Fibroblast of skin of right biceps (primary cell): ENCODE data around the gene ITGAE.
A peak's percentile ranks its signal among the peaks of the same experiment; 100 is the strongest.
"Not testable (repeated sequence)": the region's sequence is repeated elsewhere in the genome, so short reads cannot be mapped to it uniquely, and the experiment has no call there.

Experiments used
- DNase-seq: peaks from one replicate; pipeline ENCODE4 v3.0.0-alpha.2; 2013

Gene ITGAE

DNA sequence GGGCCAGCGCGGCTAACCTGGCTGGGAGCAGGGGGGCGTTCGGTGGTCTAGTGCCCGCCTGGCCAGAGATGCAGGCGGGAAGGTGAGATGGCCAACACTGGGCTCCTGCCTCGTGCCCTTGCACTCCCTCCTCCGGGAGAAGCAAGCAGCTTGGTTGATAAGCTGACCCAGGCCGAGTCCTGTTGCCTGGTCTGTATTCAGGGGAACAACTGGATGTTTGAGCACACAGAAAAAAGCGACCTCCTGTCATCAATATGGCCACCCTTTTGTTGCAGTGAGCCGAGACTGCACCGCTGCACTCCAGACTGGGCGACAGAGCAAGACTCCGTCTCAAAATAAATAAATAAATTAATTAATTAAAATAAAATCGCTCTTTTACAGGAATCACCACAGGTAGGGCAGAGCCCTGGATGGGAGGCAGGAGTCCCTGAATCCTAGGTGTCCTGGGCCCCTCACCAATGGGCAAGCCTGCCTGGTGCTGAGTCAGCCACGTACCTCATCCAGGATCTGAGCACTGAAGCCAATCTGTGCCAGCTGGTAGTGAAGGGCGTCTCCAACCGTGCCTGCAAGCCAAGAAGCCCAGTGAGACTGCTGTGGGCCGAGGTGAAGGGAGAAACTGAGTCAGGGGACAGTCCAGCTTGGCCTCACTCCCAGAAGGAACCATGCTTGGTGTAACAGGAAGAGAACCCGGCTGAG lies 45.5 kb downstream of the ITGAE start:
- DNase-seq = no peak

GRCh38 chr17:3754458-3755334 lies 46.3 kb downstream of the ITGAE start:
- no peak for DNase-seq

DNA sequence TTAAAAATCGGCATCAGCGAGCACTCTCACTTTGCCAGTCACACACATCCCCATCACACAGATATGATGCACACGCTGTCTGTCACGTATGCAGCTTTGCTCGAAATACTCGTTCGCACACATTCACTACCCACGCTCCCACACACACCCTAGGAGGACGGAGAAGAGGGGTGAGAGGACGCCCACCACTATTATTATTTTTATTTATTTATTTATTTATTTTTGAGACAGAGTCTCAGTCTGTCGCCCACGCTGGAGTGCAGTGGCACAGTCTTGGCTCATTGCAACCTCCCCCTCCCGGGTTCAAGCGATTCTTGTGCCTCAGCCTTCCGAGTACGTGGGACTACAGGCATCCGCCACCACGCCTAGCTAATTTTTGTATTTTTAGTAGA lies 46.9 kb downstream of the ITGAE start:
- DNase-seq = no peak

DNA sequence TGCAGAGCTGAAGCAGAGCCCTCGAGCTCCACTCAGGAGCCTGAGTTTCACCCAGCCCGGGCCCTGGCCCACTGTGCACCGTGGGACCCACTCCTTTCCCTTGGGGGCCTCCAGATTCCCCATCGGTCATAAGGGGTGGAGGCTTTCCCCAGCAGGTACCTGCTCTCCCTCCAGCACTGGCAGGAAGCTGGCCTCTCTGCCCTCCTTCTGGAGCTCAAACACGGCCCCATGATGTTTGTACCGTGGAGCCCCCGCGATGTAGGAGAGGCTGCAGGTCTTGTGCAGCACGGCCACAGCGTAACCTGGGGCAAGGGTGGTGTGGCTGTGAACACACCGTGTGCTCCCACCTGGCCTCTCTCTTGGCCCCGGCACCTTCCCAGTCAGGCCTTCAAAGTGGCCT lies 47.4 kb downstream of the ITGAE start:
- DNase-seq = no peak

DNA sequence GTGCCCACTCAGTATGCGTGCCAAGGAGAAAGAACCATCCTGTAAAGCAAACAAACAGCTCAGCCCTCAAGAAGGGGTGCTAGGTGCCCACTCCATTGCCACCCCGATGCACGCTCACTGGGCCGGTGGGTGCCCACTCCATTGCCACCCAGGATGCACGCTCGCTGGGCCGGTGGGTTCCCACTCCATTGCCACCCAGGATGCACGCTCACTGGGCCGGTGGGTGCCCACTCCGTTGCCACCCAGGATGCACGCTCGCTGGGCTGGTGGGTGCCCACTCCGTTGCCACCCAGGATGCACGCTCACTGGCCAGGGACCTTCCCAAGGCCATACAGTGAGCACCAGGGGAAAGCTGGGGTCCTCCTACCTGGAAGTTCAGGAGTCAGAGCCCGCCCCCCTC lies 49.2 kb downstream of the ITGAE start:
- DNase-seq = no peak

DNA sequence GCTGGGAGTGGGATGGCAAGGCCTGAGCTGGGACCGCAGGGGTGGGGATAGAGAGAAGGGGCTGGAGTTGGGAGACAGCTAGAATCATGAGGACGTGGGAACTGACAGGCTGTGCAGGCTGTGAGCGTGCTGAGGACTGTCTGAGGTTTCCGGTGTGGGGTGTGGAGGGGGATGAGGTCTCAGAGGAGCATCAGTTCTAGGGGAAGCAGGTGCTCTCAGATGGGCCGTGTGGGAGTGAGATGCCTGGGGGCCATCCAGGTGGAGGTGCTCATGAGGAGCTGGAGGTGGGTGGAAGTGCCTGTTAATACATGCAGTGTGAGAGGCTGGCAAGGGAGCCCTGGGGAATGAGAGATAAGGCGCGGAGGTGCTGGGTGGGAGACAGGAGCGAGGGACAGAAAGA lies 50.1 kb downstream of the ITGAE start:
- no peak for DNase-seq

DNA sequence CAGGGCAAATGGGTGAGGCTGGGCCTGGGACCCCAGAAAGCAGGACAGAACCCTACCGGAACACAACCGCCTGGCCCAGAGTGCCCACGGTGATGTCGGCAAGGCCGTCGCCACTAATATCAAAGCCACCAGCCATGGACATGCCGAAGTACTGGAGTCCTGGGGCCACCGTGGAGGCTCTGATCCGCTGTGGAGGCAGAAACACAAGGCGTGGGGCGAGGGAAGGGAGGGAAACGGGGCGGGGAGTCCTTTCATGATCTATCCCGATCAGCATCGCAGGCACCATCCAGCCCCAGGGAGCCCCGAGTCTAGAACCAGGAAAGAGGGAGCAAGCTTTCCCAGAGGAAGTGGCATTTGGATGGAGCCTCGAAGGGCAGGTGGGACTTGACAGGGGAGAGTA lies 50.7 kb downstream of the ITGAE start:
- no peak for DNase-seq

- no peak for DNase-seq
Measured at GRCh38 chr17:3748576-3748975, 52.4 kb downstream of the ITGAE start.

- no peak for DNase-seq
Measured at GRCh38 chr17:3747805-3748204, 53.2 kb downstream of the ITGAE start.

- DNase-seq = no peak
Measured at GRCh38 chr17:3745071-3745470, 55.9 kb downstream of the ITGAE start.

GRCh38 chr17:3744014-3744413 lies 57.0 kb downstream of the ITGAE start:
- no peak for DNase-seq

DNA sequence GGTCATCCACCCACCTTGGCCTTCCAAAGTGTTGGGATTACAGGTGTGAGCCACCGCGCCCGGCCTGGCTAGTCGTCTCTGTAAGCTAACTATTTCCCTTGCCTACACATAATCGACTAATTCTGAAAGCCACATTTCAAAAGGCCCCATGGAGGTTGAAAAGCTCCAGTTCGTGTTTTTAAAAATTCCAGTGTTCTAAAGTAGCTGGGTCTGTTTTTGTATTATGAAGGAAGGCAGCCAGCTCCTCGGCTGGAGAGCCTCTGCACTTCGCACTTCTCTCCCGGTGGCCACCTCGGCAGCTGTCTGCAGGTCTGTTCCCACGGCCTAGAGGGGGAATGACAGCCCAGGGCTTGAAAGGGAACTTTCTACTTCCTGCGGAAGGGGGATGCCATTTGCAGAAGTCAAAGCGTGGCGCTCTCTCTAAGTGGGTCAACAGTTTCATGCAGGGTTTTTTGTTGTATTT lies 60.3 kb downstream of the ITGAE start:
- no peak for DNase-seq

DNA sequence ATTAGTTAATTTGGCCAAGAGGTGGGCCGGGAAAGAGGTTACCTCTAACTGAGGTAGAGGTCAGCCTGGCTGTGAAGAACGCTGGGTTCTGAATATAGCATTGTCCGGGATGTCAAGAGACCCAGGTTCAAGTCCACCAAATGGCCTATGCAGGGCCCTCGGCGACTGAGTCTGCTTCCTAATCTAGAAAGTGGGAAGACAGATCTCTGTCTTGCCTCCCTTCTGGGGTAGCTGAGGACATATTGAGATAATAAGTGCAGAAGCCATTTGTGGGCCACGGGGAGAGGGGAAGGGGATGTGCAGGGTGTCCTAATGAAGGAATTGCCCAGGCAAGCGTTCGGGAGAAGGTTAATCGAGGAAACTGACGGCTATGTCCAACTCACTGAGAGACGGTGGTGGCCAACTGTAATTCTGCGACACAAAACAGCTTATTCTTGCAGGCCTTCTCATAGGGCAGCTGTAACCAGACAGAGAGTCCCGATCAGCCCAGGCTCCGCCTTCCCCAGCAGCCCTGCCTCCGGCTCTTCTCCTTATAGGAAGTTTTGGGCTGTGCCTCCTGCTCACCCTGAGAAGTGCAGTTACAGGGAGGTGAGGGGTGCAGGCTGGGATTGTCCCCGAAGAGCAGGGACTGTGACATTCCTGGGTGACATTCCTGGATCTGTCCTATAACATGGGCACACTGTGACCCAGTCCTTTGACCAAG lies 61.4 kb downstream of the ITGAE start:
- DNase-seq = no peak

- DNase-seq = no peak
Measured at GRCh38 chr17:3738562-3739295, 62.3 kb downstream of the ITGAE start.

GRCh38 chr17:3735515-3735914 lies 65.5 kb downstream of the ITGAE start:
- no peak for DNase-seq

GRCh38 chr17:3734911-3735276 lies 66.1 kb downstream of the ITGAE start:
- DNase-seq = not testable (repeated sequence)

GRCh38 chr17:3732210-3732621 lies 68.8 kb downstream of the ITGAE start:
- no peak for DNase-seq

DNA sequence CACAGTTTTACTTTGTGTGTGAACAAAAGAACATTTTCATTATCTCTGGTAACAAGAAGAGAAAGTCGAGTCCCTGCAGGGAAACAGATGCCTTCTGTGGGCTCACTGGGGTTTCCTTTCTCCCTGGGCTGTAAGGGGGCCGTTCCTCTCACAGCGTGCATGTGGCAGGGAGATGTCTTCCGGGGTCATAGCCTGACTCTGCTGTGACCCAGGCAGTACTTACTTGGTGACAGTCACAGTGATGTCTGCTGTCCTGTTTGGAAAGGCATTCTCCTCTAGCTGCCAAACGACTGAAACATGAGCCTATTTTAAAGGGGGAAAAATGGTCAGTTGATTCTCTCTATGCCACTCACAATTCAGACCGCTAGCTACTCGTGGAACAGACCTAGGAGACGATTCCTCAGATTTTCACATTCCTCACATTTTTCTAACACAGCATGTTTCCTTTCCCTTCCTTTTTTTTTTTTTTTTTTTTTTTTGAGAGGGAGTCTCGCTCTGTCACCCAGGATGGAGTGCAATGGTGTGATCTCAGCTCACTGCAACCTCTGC lies 70.0 kb downstream of the ITGAE start:
- peak; percentile 74 for DNase-seq

DNA sequence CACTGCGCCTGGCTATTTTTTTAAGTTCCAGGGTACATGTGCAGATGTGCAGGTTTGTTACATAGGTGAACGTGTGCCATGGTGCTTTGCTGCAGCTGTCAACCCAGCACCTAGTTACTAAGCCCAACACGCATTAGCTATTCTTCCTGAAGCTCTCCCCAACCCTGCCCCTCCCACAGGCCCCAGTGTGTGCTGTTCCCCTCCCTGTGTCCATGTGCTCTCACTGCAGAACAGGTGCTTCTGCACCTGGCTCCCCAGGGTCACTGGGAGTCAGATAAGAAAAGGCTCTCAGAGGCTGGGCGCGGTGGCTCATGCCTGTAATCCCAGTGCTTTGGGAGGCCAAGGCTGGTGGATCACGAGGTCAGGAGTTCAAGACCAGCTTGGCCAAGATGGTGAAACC lies 71.1 kb downstream of the ITGAE start:
- no peak for DNase-seq

GRCh38 chr17:3728099-3728498 lies 72.9 kb downstream of the ITGAE start:
- DNase-seq = not testable (repeated sequence)

- no peak for DNase-seq
Measured at GRCh38 chr17:3727041-3727440, 73.9 kb downstream of the ITGAE start.

DNA sequence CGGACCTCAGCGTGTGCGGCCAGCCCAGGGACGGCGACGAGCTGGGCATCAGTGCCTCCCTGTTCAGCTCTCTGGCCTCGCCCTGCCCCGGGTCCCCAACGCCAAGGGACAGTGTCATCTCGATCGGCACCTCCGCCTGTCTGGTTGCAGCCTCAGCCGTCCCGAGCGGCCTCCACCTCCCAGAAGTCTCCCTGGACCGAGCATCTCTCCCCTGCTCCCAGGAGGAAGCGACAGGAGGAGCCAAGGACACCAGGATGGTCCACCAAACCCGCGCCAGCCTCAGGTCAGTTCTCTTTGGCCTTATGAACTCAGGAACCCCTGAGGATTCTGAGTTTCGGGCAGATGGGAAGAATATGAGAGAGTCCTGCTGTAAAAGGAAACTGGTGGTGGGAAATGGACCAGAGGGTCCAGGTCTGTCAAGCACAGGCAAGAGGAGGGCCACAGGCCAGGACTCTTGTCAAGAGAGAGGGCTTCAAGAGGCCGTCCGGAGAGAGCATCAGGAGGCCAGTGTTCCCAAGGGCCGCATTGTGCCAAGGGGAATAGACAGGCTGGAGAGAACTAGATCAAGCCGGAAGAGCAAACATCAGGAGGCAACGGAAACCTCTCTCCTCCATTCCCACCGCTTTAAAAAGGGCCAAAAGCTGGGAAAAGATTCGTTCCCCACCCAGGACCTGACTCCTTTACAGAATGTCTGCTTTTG lies 76.5 kb downstream of the ITGAE start:
- DNase-seq = no peak
